H9 (cell line): ENCODE data around the gene SPHKAP. TPM values are rescaled to one million over a fixed set of nuclear protein-coding genes. Genes with fewer than 3 reads are reported as not detected.

Experiments used
- DNase-seq: peaks from one replicate; pipeline ENCODE4 v3.0.0-alpha.2; 2017
- H2AFZ ChIP-seq: one replicate; pipeline ENCODE4 v1.6.1; 2013; ENCODE audit warnings: mild to moderate bottlenecking, low read length, control low read depth, moderate library complexity
- H2AK5ac ChIP-seq: 2 replicates; pipeline ENCODE4 v1.6.1; 2013; ENCODE audit warnings: low read length, control low read depth, mixed read lengths; ENCODE audit not compliant: insufficient read length
- H2BK120ac ChIP-seq: one replicate; pipeline ENCODE4 v1.6.1; 2013; ENCODE audit warnings: low read depth, mild to moderate bottlenecking, low read length, control low read depth, inconsistent platforms; ENCODE audit not compliant: poor library complexity, severe bottlenecking
- H2BK12ac ChIP-seq: 2 replicates; pipeline ENCODE4 v1.6.1; 2013; ENCODE audit warnings: low read length, control low read depth, mixed read lengths, low read depth; ENCODE audit not compliant: insufficient read length
- H2BK15ac ChIP-seq: 2 replicates; pipeline ENCODE4 v1.6.1; 2013; ENCODE audit warnings: low read depth, low read length, control low read depth
- H2BK20ac ChIP-seq: one replicate; pipeline ENCODE4 v1.6.1; 2013; ENCODE audit warnings: low read depth, mild to moderate bottlenecking, low read length, control low read depth, inconsistent platforms; ENCODE audit not compliant: poor library complexity, severe bottlenecking
- H2BK5ac ChIP-seq: 2 replicates; pipeline ENCODE4 v1.6.1; 2013; ENCODE audit warnings: low read length, control low read depth, mixed read lengths; ENCODE audit not compliant: insufficient read length
- H3K14ac ChIP-seq: 2 replicates; pipeline ENCODE4 v1.6.1; 2013; ENCODE audit warnings: low read length, control low read depth; ENCODE audit not compliant: insufficient read depth
- H3K18ac ChIP-seq: 2 replicates; pipeline ENCODE4 v1.6.1; 2013; ENCODE audit warnings: low read depth, mild to moderate bottlenecking, mixed read lengths, low read length, control low read depth; ENCODE audit not compliant: insufficient read length
- H3K23ac ChIP-seq: 2 replicates; pipeline ENCODE4 v1.6.1; 2013; ENCODE audit warnings: low read length, control low read depth, mixed read lengths, low read depth; ENCODE audit not compliant: insufficient read length
- H3K23me2 ChIP-seq: 2 replicates; pipeline ENCODE4 v1.6.1; 2013; ENCODE audit warnings: low read depth, mild to moderate bottlenecking, mixed read lengths, low read length, control low read depth; ENCODE audit not compliant: insufficient read length, poor library complexity, severe bottlenecking
- H3K27ac ChIP-seq: 2 replicates; pipeline ENCODE4 v1.5.1; 2013; ENCODE audit warnings: low read length, control low read depth, mixed read lengths, low read depth; ENCODE audit not compliant: insufficient read length
- H3K27me3 ChIP-seq: 2 replicates; pipeline ENCODE4 v1.6.1; 2013; ENCODE audit warnings: low read length, control low read depth, inconsistent platforms; ENCODE audit not compliant: insufficient read depth
- H3K4ac ChIP-seq: 2 replicates; pipeline ENCODE4 v1.6.1; 2013; ENCODE audit warnings: low read depth, mild to moderate bottlenecking, control low read depth, inconsistent platforms, low read length, moderate library complexity
- H3K4me1 ChIP-seq: 2 replicates; pipeline ENCODE4 v1.6.1; 2013; ENCODE audit warnings: low read length, control low read depth, inconsistent platforms; ENCODE audit not compliant: insufficient read depth
- H3K4me2 ChIP-seq: 2 replicates; pipeline ENCODE4 v1.6.1; 2013; ENCODE audit warnings: low read length, control low read depth, mixed read lengths; ENCODE audit not compliant: insufficient read length, insufficient read depth
- H3K56ac ChIP-seq: 2 replicates; pipeline ENCODE4 v1.6.1; 2013; ENCODE audit warnings: low read depth, mild to moderate bottlenecking, mixed read lengths, low read length, control low read depth; ENCODE audit not compliant: insufficient read length
- H3K79me1 ChIP-seq: 2 replicates; pipeline ENCODE4 v1.6.1; 2013; ENCODE audit warnings: low read depth, mild to moderate bottlenecking, moderate library complexity, low read length, control low read depth, inconsistent platforms; ENCODE audit not compliant: insufficient read depth, poor library complexity, severe bottlenecking
- H3K79me2 ChIP-seq: 2 replicates; pipeline ENCODE4 v1.6.1; 2013; ENCODE audit warnings: low read length, control low read depth, inconsistent platforms; ENCODE audit not compliant: insufficient read depth
- H3K9ac ChIP-seq: 2 replicates; pipeline ENCODE4 v1.6.1; 2013; ENCODE audit warnings: low read length, control low read depth, mixed read lengths; ENCODE audit not compliant: insufficient read length; ENCODE audit errors: extremely low read depth
- H3K9me3 ChIP-seq: one replicate; pipeline ENCODE4 v1.6.1; 2013; ENCODE audit warnings: low read depth, low read length, inconsistent platforms; ENCODE audit not compliant: control insufficient read depth
- H3T11ph ChIP-seq: one replicate; pipeline ENCODE4 v1.6.1; 2013; ENCODE audit warnings: mild to moderate bottlenecking, low read length, control low read depth, inconsistent platforms
- H4K20me1 ChIP-seq: one replicate; pipeline ENCODE4 v1.6.1; 2013; ENCODE audit not compliant: control insufficient read depth, insufficient read length, insufficient read depth
- H4K5ac ChIP-seq: 2 replicates; pipeline ENCODE4 v1.6.1; 2013; ENCODE audit warnings: low read depth, mild to moderate bottlenecking, mixed read lengths, low read length, control low read depth; ENCODE audit not compliant: insufficient read length
- H4K8ac ChIP-seq: replicated peaks from 2 replicates; pipeline ENCODE4 v1.6.1; 2013; ENCODE audit warnings: low read length, control low read depth, mixed read lengths, low read depth; ENCODE audit not compliant: insufficient read length
- H4K91ac ChIP-seq: 2 replicates; pipeline ENCODE4 v1.6.1; 2013; ENCODE audit warnings: low read depth, mild to moderate bottlenecking, moderate library complexity, mixed read lengths, low read length, control low read depth; ENCODE audit not compliant: insufficient read length
- H3K27ac Mint-ChIP-seq, 3 experiments: 2 replicates in 2 of 3; 3 replicates in 1 of 3; pipeline ENCODE4 v1.8.0; 2020 to 2021; ENCODE audit warnings: mixed read lengths in 3 of 3, mild to moderate bottlenecking in 1 of 3, moderate library complexity in 1 of 3
- H3K27me3 Mint-ChIP-seq: 2 replicates; pipeline ENCODE4 v1.8.0; 2021; ENCODE audit warnings: low read depth, mild to moderate bottlenecking, moderate library complexity, mixed read lengths
- H3K36me3 Mint-ChIP-seq, 3 experiments: 2 replicates in 2 of 3; 3 replicates in 1 of 3; pipeline ENCODE4 v1.8.0; 2020 to 2021; ENCODE audit warnings: low read depth in 3 of 3, mixed read lengths in 3 of 3; ENCODE audit not compliant: insufficient read depth in 1 of 3
- H3K4me1 Mint-ChIP-seq, 2 experiments: 2 replicates each; pipeline ENCODE4 v1.8.0; 2020; ENCODE audit warnings: mixed read lengths in 2 of 2
- H3K4me3 Mint-ChIP-seq, 2 experiments: 2 replicates in 1 of 2; 3 replicates in 1 of 2; pipeline ENCODE4 v1.8.0; 2020 to 2021; ENCODE audit warnings: mild to moderate bottlenecking in 2 of 2, mixed read lengths in 2 of 2, moderate library complexity in 1 of 2
- H3K9me3 Mint-ChIP-seq, 2 experiments: 2 replicates in 1 of 2; 3 replicates in 1 of 2; pipeline ENCODE4 v1.8.0; 2020; ENCODE audit warnings: mild to moderate bottlenecking in 2 of 2, mixed read lengths in 2 of 2, moderate library complexity in 1 of 2
- CTCF ChIP-seq: fragments of 200-600 bp; sonication (generic); conservative IDR thresholded peaks from 3 replicates; pipeline ENCODE4 v1.8.0; 2021; ENCODE audit warnings: antibody characterized with exemption, mild to moderate bottlenecking
- WGBS: extraction: QIAGEN DNeasy Blood & Tissue Kit; methylation state at CpG from one replicate; pipeline ENCODE4 v1.1.7; 2013; ENCODE audit warnings: missing lambda C conversion rate, low lambda C conversion rate, mixed read lengths; ENCODE audit not compliant: insufficient read length; ENCODE audit errors: extremely low coverage; 5-methylcytosine and 5-hydroxymethylcytosine counted together
- total RNA-seq: library from RNA; stranded (reverse); gene quantifications from 2 replicates; pipeline ENCODE4 v1.2.1, GENCODE V29; 2021

SPHKAP gene
- total RNA-seq, 1 experiment from 2014 or later: not detected

- Mint-ChIP-seq H3K27ac (no peak overlapping the region), H3K27me3 (no peaks in the 10 kb centered on the region), H3K36me3 (no peaks in the 10 kb centered on the region), H3K4me3 (no peak overlapping the region), H3K4me1 (no peaks in the 10 kb centered on the region), H3K9me3 (no peaks in the 10 kb centered on the region)
- Histone ChIP-seq H3K56ac (no peak overlapping the region), H2BK12ac (no peak overlapping the region), H2AFZ (no peak overlapping the region), H3K79me2 (no peaks in the 10 kb centered on the region), H4K20me1 (no peaks in the 10 kb centered on the region), H4K91ac (no peak overlapping the region), H3K4ac (no peak overlapping the region), H3K27me3 (no peaks in the 10 kb centered on the region), H3K23me2 (no peaks in the 10 kb centered on the region), H2AK5ac (no peak overlapping the region), H3K9ac (no peak overlapping the region), H3K14ac (no peak overlapping the region), H2BK15ac (no peak overlapping the region), H3K4me1 (no peaks in the 10 kb centered on the region), H2BK120ac (no peak overlapping the region), H2BK20ac (no peak overlapping the region), H4K8ac (no peak overlapping the region), H3K9me3 (no peaks in the 10 kb centered on the region), H3K27ac (no peak overlapping the region), H4K5ac (no peak overlapping the region), H2BK5ac (no peak overlapping the region), H3K23ac (no peak overlapping the region), H3K4me2 (no peak overlapping the region), H3T11ph (no peak overlapping the region), H3K79me1 (no peaks in the 10 kb centered on the region), H3K18ac (no peak overlapping the region)
- DNase-seq: no peak
- no peak for TF ChIP-seq CTCF
- WGBS: no CpG with 5 or more reads among the region's 1 CpG
Observed at GRCh38 chr2:228126401-228126800, 55.1 kb downstream of the SPHKAP start.
